Hematopoietic multipotent progenitor cell treated with erythropoietin and hydrocortisone succinate and interleukin-3 and kit ligand, for 17 days (in vitro differentiated cells): Measurements from ENCODE around the gene COL6A6.
"Not testable (repeated sequence)": the region's sequence is repeated elsewhere in the genome, so short reads cannot be mapped to it uniquely, and the experiment has no call there.

Experiments
- DNase-seq: peaks from one replicate; pipeline ENCODE4 v3.0.0-alpha.2; 2015; ENCODE audit warnings: low spot score

COL6A6 gene

DNA sequence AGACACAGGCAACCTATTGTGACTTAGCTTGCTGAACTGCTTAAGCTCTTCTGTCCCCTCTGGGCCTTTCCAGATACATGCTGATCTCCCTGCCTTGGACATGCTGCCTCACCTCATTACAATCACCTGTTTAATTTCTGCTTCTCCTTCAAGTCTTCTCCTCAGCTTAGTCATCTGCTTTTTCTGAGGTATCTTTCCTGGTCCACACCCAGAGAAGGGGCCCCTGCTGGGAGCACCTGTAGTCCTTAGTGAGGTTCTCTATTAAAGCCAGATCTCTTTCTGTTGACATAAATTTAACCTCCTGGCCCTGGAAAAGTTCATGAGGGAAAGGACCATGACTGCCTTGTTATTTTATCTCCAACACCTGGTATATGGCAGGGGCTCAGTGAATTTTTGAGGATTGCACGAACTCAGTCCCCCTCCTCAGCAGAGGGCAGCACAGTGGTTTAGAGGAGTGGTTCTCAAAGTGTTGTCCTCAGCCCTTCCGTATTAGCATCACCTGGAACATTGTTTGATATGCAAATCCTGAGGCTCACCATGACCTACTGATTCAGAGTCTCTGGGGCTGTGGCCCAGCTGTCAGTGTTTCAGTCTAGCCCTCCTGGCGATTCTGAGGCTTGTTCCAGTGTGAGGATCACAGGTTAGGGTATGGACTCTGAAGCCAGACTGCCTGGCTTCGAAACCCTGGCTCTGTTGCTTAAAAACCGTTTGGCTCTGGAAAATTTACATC is 12.7 kb downstream of the COL6A6 start:
- no peak for DNase-seq

DNA sequence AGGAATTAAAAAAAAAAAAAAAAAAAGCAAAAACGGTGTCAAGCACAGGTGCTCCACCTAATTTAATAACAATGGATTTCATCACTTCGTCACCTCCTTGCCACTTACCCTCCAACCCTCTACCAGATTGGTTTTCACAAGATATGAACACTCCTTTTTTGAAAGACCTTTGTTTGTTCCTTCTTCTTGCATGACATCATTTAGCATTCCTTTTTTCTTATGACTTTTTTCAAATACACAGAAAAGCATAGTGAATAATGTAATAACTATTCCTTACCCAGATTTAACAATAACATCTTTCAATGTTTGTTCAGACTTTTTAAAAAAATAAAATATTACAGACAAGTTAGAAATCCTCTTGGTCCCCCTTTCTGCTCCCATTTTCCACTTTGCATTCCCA is 16.3 kb downstream of the COL6A6 start:
- DNase-seq: no peak

DNA sequence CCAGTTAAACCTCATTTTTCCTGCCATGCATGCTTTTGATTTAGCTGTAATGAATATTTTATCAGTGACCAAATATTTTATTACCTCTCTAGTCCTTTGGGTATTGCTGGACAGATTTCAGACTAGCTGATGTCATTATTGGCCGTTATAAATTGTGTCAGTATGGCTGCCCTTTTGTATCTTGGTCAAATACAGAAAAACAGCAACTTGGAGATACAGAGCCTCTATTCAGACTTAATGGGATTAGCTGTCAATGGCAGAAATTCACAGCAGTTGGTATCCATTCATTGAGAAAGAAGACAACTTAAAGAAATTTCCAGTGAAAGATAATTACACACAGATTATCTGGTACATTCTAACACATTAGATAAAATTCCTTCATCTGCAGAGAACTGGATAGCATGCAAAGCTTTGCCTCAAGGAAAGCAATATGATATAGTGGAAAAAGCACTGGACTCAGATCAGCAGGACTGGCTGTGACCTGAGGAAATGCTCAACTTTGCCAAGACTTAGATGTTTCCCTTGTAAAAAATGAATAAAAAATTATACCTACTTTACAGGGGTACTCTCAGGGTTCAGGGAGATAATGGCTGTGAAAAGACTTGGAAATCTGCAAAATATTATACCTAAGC is 20.8 kb downstream of the COL6A6 start:
- DNase-seq: no peak

DNA sequence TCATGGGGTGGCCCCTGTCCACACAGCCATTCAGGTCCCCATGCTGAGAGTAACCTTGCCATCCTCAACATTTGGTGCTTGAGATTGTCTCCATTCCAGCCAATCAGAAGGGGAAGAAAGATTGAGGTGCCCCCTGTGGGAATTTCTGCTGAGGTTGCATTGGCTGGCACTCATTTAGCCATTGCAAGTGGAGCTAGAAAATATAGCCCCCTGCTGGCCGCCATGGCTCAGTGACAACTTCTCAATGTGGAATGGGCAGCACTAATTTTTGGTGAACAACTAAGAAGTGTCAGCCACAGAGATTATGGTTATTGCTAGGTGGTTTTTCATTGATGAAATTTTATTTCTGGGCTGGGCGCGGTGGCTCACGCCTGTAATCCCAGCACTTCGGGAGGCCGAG is 22.0 kb downstream of the COL6A6 start:
- peak; percentile 33 for DNase-seq

- no peak for DNase-seq
Measured at GRCh38 chr3:130543322-130543721, 26.3 kb downstream of the COL6A6 start.

- DNase-seq: no peak
Measured at GRCh38 chr3:130546920-130547679, 30.1 kb downstream of the COL6A6 start.

DNA sequence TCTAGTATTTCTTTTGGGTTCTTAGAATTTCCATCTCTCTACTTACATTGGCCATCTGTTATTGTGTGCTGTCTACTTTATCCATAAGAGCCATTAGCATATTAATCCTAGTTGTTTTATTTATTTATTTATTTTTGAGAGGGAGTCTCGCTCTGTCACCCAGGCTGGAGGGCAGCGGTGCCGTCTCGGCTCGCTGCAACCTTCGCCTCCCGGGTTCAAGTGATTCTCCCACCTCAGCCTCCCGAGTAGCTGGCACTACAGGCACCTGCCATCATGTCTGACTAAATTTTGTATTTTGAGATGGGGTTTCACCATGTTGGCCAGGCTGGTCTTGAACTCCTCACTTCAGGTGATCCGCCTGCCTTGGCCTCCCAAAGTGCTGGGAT is 30.7 kb downstream of the COL6A6 start:
- DNase-seq: not testable (repeated sequence)

DNA sequence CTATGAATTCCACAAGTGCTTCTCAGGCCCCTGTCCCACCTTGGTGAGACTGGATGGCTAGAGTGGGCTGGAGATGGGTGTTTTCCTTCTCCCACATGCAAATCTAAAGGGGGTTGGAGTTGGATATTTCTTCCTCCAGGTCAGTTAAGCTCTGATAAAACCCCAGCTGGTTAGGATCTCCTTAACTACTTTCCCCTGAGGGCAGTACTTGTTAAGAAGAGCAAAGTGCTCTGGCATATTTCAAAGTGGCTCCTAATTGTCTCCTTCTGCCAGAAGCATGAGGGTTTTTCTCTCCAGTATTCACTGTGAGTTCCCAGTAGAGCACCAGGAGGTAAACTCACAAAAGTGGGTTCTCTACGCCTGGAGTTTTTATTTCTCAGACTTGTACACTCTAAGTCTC is 31.4 kb downstream of the COL6A6 start:
- DNase-seq: no peak

GRCh38 chr3:130557336-130558035 is 40.5 kb downstream of the COL6A6 start:
- DNase-seq: no peak

- DNase-seq: no peak
Measured at GRCh38 chr3:130558366-130558765, 41.4 kb downstream of the COL6A6 start.

DNA sequence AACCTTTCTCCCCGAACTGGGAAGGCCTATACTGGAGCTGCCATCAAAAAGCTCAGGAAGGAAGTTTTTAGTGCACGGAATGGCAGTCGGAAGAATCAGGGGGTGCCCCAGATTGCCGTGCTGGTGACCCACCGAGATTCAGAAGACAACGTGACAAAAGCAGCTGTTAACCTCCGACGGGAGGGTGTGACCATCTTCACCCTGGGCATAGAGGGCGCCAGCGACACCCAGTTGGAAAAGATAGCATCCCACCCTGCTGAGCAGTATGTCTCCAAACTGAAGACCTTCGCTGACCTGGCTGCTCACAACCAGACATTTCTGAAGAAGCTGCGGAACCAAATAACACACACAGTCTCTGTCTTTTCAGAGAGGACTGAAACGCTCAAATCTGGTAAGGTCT is 48.2 kb downstream of the COL6A6 start:
- DNase-seq: no peak
